Hippocampal formation (tissue), 2 donors: ENCODE measurements around the gene SNX14.
"Not testable (repeated sequence)": the region's sequence is repeated elsewhere in the genome, so short reads cannot be mapped to it uniquely, and the experiment has no call there.

Experiments
- DNase-seq, 2 donors: peaks; one replicate each; lab custom pipeline; 2025; lab: John Stamatoyannopoulos, UW

SNX14 gene

GRCh38 chr6:85582832-85583231 lies 10.8 kb downstream of the SNX14 start:
- DNase-seq: not testable (repeated sequence)

- DNase-seq: no peak
Observed at GRCh38 chr6:85581572-85581971, 12.1 kb downstream of the SNX14 start.

GRCh38 chr6:85580878-85581267 lies 12.8 kb downstream of the SNX14 start:
- no peak for DNase-seq

- no peak for DNase-seq
Observed at GRCh38 chr6:85580118-85580877, 13.4 kb downstream of the SNX14 start.

- DNase-seq: no peak
Observed at GRCh38 chr6:85579581-85579980, 14.1 kb downstream of the SNX14 start.

GRCh38 chr6:85576476-85576875 lies 17.2 kb downstream of the SNX14 start:
- no peak for DNase-seq

- no peak for DNase-seq
Observed at GRCh38 chr6:85574932-85575598, 18.6 kb downstream of the SNX14 start.

GRCh38 chr6:85569323-85569722 lies 24.3 kb downstream of the SNX14 start:
- no peak for DNase-seq

GRCh38 chr6:85568411-85568810 lies 25.2 kb downstream of the SNX14 start:
- no peak for DNase-seq

- no peak for DNase-seq
Observed at GRCh38 chr6:85565736-85566135, 27.9 kb downstream of the SNX14 start.

- not testable (repeated sequence) for DNase-seq
Observed at GRCh38 chr6:85564223-85564622, 29.4 kb downstream of the SNX14 start.

- no peak for DNase-seq
Observed at GRCh38 chr6:85561750-85562357, 31.8 kb downstream of the SNX14 start.

GRCh38 chr6:85556992-85557668 lies 36.5 kb downstream of the SNX14 start:
- no peak for DNase-seq

- DNase-seq: no peak
Observed at GRCh38 chr6:85552652-85553051, 41.0 kb downstream of the SNX14 start.

GRCh38 chr6:85551264-85551663 lies 42.4 kb downstream of the SNX14 start:
- DNase-seq: no peak

GRCh38 chr6:85547719-85548118 lies 45.9 kb downstream of the SNX14 start:
- DNase-seq: no peak

GRCh38 chr6:85544776-85545175 lies 48.9 kb downstream of the SNX14 start:
- DNase-seq: no peak

GRCh38 chr6:85537055-85537494 lies 56.6 kb downstream of the SNX14 start:
- peak in 1 of 2 donors; percentile 12 for DNase-seq

GRCh38 chr6:85524281-85524680 lies 69.4 kb downstream of the SNX14 start:
- not testable (repeated sequence) for DNase-seq

- DNase-seq: no peak
Observed at GRCh38 chr6:85516168-85516567, 77.5 kb downstream of the SNX14 start.

- no peak for DNase-seq
Observed at GRCh38 chr6:85506441-85507093, 87.1 kb downstream of the SNX14 start.
